HG02678 (cell line): ENCODE data around the gene CATSPERZ.
"Not testable (repeated sequence)": the region's sequence is repeated elsewhere in the genome, so short reads cannot be mapped to it uniquely, and the experiment has no call there.

Source experiments
- ATAC-seq: cut with Tn5 transposase; IDR thresholded peaks from one replicate; pipeline ENCODE4 v1.9.1; 2021; ENCODE audit warnings: mild to moderate bottlenecking, moderate library complexity; ENCODE audit not compliant: unreplicated experiment

The CATSPERZ gene

DNA sequence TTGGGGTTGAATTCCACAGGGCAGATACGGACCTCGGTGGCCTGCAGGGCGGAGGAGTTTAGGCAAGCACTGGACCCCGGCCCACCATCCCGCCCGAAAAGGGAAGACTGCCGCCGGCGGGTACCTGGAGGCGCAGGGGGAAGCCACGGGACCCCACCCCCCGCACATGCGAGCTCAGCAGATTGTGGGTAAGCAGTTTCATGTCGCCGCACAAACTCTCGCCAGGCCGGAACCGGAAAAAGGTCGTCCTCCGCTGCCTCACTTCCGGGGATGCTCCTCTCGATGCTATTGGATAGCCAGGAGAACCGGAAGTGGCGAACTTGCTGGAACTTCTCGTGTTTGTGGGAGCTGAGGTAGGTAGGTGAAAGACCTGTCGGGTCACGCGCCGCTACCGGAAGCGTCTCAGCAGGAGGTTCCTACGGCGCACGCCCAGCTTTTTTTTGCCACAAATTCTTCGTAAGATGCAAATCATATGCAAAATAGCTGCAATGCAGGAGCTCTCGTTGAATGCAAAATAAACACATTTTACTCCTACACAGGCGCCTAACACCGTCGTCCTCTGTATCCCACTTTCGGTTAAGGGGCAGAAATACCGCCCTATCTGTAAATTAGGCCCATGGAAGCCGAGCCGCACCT lies 17.3 kb downstream of the CATSPERZ start, which contains the start of gene TRMT112:
Gene TRMT112 (minus strand): TSS at position 235 of the 636 bp plus-strand sequence. CDS start 33 bp downstream, at position 202.
- ATAC-seq = peak; percentile 62

DNA sequence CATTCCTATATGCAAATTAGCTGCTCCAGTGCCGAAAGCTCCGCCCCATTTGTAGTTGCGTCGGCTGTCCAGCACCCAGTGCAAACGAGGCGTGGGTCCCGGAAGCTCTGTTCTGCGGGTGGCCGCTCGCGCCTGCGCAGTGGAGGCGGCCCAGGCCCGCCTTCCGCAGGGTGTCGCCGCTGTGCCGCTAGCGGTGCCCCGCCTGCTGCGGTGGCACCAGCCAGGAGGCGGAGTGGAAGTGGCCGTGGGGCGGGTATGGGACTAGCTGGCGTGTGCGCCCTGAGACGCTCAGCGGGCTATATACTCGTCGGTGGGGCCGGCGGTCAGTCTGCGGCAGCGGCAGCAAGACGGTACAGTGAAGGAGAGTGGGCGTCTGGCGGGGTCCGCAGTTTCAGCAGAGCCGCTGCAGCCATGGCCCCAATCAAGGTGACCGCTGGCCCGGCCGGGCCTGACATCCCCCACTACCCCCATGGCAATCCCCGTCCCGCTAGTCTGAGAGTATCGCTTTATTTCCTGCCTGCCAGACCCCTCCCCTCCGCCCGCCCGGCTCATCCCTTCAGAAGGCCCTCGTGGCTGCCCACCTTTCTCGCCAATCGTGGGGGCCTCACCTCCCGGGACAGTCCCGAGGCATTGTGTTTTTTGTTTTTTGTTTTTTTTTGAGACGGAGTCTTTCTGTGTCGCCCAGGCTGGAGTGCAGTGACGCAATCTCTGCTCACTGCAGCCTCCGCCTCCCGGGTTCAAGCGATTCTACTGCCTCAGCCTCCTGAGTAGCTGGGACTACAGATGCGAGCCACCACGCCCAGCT lies 18.0 kb downstream of the CATSPERZ start, which contains the start of gene PRDX5:
Gene PRDX5 (plus strand): TSS at position 161 of the 805 bp plus-strand sequence. CDS start 95 bp downstream, at position 256.
- peak; percentile 84 for ATAC-seq

DNA sequence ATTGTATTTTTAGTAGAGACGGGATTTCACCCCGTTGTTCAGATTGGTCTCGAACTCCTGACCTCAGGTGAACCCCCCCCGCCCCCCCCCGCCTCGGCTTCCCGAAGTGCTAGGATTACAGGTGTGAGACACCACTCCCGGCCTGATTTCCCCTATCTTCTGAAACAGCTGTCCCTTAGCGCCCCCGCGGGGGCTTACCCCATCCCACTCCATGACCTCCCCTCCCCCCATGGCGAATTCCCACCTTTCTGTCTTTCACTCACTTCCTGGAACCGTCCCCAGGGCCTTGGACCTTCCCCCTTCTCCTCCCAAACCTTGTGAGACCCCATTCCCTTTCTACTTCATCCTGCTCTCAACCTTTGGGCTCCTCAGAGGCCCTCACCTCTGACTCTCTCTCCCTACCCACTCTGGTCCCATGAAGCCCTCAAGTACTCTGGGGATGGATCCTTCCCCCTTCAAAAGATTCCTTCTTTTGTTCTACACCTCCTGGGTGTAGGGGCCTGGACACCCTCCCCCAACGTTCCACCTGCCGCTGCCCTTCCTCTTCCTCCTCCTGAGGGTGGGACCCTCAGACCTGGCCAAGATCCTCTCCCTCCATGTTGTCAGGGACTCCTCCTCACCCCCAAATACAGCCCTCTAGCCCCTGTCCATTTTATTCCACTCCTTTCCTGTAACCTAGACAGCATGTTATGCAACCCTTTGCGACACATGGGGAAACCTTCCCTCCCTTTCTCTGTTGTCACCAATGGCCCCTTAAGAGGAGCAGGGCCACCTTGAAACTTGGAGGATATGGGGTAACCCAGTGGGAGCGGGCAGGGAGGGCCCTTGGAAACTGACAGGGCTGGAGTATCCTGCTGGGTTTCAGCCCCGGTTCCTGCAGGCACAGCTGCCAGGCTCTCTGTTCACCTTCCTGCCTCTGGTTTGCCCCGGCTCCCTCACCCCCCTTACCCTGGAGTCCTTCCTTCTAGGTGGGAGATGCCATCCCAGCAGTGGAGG lies 18.9 kb downstream of the CATSPERZ start:
- ATAC-seq = no peak

DNA sequence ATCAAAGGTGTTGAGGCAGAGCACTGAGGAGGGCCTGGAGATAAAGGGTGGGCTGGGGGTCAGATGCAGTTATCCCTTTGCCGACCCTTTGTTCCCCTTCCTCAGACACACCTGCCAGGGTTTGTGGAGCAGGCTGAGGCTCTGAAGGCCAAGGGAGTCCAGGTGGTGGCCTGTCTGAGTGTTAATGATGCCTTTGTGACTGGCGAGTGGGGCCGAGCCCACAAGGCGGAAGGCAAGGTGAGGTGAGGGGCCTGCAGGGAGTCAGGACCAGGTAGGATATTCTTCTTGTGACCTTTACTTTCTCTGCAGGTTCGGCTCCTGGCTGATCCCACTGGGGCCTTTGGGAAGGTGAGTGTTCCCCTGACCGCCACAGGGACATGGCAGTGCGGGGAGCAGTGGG lies 20.4 kb downstream of the CATSPERZ start:
- no peak for ATAC-seq

DNA sequence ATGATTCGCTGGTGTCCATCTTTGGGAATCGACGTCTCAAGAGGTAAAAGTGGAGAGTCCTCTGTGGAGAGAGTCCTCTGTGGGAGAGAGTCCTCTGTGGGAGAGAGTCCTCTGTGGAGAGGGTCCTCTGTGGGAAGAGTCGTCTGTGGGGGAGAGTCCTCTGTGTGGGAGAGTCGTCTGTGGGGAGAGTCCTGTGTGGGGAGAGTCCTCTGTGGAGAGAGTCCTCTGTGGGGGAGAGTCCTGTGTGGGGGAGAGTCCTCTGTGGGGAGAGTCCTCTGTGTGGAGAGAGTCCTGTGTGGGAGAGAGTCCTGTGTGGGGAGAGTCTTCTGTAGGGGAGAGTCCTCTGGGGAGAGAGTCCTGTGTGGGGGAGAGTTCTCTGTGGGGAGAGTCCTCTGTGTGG lies 20.9 kb downstream of the CATSPERZ start:
- ATAC-seq = no peak

DNA sequence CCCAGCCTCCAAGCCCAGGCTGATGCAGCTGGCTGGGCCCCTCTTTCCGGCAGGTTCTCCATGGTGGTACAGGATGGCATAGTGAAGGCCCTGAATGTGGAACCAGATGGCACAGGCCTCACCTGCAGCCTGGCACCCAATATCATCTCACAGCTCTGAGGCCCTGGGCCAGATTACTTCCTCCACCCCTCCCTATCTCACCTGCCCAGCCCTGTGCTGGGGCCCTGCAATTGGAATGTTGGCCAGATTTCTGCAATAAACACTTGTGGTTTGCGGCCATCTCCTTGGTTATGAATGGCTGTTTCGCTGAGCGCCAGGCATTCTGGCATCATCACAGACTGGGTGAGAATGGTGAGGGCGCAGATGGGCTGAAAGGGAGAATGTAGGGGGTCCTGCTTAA lies 21.4 kb downstream of the CATSPERZ start:
- ATAC-seq = no peak

DNA sequence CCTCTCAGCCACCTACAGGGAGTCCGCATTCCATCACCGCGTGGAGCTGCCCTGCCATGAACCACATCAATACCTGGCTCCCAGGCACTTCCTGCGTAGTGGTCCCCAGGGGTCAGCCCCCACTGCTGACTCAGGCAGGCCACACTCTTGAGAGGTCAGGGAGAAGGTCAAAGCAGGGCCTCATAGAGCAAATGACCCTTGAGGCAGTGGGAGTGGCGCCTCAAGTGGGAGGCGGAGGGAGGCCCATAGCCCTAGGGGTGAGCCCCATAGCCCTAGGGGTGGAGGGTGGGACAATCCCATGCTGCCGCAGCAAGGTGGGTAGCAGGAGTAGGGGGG lies 22.7 kb downstream of the CATSPERZ start:
- ATAC-seq = no peak

DNA sequence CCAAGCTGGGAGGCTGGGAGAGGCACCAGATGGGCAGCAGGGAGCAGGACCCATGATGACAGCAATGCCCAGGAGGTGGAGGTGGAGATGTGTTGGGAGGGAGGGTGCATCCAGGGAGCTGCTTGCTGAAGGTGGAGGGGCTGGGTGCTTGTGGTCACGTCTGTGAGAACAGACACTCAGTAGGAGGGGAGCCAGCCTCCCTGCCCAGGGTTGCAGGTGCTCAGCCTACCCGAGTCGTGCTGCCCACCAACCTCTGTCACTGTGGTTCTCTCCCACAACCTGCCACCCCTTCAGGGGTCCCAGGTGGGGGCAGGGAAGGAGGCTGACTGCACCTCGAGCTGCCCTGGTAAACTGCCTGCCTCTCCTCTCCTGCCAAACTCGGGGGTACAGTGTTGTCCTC lies 23.2 kb downstream of the CATSPERZ start:
- ATAC-seq = no peak

DNA sequence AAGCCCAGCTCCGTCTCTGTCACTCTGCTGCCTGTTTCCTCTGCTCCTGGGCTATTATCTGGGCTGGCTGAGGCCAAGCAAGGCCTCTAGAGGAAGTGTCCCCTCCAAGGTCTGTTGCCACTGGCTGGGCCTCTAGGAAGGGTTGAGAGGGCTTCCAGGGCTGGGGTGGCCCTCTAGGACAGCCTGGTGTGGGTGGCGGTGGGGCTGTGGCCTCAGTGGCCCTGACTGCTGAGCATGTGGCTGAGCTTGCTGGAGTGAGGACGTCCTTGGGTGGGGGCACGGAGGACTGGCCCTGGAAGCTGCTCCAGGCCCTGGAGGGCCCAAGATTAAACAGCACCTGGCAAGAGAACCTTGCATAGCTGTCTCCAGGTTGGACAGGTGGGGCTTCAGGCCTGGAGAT lies 23.8 kb downstream of the CATSPERZ start:
- ATAC-seq = not testable (repeated sequence)

DNA sequence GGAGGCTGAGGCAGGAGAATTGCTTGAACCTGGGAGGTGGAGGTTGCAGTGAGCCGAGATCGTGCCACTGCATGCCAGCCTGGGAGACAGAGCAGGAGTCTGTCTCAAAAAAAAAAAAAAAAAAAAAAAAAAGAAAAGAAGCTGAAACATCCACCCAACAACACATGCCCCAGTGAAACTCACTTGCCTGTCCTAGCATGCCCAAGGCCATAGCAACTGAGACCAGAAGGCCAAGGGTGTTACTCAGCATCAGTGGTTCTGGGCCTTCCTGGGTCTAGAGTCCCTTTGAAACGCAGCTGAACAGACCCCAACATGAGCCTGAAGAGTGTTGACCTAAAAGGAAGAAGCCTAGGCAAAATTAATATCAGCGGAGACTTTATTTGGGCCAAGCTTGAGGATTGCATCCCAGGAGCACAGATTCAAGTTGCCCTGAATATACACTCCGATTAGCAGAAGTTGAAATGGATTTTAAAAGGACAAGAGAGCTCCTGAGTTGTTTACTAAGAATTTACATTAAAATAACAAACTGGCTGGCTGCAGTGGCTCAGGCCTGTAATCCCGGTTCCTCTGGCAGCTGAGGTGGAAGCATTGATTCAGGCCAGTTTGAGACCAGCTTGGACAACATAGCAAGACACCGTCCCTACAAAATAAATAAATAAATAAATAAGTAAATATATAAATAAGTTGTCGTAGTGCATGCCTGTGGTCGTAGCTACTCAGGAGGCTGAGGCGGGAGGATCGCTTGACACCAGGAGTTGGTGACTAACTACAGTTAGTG lies 24.7 kb downstream of the CATSPERZ start:
- no peak for ATAC-seq

DNA sequence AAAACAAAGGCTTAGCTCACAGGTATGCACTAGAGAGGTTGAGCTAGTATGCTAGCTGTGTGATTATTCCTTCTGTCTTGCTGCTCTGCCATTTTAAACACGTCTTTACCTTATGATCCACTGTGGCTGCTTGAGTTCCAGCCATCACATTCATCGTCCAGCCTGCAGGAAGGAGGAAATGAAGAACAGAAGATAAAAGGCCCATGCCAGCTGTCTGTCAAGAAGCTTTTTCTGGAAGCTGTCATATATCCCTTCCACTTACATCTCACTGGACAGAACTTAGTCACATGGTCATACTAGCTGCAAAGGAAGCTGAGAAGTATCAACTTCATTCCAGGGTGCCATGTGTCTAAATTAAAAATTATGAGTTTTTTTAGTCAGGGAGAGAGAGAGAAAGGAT lies 27.2 kb downstream of the CATSPERZ start:
- no peak for ATAC-seq

DNA sequence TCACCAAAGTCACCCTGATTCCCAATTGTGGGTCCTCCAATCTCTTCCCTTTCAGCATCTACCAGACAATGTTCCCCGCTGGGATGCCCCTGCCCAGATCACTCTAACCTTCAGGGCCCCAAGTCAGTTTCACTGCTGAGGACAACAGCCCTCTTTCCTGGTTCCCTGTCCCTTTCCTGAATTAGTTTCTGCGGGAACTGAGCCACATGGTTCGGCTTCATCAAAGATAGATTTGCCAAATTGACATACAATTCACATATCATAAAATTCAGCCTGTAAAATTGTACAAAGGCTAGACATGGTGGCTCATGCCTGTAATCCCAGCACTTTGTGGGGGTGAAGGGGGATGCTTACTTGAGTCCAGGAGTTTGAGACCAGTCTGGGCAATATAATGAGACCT lies 27.8 kb downstream of the CATSPERZ start:
- ATAC-seq = no peak

DNA sequence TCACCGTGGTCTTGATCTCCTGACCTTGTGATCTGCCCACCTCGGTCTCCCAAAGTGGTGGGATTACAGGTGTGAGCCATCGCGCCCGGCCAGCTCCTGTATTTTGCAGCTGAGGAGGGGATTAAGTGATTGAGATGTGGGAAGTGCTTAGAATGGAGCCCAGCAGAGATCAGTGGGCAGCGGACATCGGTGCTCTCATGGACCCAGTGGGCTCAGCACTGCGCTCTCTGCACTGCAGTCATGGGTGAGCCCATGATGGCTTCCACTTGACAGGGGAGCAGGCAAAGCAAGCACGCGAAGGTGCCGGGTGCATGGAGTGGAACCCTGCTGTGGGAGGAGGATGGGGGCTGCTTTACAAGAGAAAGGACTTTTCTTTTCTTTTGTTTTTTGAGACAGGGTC lies 30.7 kb downstream of the CATSPERZ start:
- no peak for ATAC-seq

DNA sequence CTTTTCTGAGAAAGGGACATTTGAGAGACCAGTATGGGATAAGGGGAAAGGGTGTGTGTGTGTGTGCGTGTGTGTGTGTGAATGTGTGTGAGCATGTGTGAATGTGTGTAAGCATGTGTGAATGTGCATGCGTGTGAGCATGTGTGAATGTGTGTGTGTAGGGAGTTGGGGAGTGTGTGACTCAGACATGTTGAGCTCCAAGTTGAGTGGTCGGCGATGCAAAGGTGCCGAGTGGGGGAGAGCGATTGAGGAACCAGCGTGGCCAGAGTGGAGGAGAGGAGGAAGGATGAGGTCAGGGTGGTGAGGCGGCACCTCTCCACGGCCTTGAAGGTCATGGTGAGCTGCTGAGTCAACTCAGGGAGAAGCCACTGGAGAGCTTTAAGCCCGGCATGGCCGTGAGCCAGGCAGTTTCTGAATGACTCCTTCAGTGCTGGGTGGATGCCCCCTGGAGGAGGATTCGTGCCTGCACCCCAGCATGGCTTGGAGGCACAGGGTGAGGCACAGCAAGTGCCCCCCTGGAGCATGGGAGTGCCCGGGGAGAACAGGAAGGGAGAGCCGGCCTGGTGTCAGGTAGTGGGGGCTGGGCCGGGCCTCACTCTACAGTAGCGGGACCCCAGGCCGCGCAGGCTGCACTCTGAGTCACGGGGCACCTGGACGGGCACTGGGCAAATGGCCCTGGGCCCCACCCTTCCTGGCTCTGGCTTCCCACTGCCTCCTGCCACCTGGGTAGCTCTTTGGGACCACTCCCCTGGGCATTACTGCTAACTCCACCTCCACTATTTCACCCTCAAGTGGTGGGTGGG lies 31.6 kb downstream of the CATSPERZ start:
- peak; percentile 52 for ATAC-seq

DNA sequence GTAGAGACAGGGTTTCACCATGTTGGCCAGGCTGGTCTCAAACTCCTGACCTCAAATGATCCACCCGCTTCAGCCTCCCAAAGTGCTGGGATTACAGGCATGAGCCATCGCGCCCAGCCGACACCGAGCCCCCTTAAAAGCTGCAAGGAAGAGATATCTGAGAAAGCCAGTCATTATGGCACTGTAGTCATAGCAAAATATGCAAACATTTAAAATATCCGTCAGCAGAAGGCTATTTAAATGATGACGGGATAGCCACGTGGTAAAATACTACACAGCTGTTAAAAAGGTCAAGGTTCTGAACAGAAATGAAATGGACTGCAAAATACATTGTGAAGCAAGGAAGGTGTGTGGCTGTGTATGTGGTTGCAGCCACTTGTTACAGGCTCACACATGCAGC lies 33.4 kb downstream of the CATSPERZ start:
- ATAC-seq = no peak

DNA sequence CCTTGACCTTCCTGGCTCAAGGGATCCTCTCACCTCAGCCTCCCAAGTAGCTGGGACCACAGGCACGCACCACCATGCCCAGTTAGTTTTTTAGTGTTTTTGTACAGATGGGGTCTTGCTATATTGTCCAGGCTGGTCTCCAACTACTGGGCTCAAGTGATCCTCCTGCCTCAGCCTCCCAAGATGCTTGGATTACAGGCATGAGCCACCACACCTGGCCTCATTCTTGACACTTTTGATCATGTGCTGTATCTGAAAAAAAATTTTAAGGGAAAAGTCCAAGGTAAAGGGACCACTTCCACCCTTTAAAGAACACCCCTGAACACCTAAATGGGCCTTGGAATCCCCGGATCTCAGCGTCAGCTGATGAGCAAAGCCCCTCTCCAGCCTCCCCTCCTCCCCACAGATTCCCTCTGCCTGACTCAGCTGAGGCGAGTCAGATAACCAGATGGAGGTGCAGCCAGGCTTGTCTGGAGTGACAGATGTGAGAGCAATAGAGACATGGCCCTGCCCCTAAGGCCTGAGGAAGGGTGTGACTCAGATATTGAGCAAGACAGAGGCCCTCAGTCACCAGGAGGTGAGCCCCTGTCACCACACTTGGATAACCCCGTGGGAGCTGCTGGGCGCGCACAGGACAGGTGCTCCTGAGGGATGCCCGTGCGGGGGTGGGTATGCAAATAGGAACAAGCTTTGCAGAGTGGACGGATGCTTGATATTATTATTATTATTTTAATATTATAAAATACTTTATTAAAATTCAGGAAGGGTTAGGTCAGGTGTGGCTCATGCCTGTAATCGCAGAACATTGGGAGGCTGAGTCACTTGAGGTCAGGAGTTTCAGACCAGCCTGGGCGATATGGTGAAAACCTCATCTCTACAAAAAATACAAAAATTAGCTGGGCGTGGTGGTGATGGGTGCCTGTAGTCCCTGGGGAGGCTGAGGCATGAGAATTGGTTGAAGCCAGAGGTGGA lies 34.9 kb downstream of the CATSPERZ start:
- ATAC-seq = peak; percentile 75

DNA sequence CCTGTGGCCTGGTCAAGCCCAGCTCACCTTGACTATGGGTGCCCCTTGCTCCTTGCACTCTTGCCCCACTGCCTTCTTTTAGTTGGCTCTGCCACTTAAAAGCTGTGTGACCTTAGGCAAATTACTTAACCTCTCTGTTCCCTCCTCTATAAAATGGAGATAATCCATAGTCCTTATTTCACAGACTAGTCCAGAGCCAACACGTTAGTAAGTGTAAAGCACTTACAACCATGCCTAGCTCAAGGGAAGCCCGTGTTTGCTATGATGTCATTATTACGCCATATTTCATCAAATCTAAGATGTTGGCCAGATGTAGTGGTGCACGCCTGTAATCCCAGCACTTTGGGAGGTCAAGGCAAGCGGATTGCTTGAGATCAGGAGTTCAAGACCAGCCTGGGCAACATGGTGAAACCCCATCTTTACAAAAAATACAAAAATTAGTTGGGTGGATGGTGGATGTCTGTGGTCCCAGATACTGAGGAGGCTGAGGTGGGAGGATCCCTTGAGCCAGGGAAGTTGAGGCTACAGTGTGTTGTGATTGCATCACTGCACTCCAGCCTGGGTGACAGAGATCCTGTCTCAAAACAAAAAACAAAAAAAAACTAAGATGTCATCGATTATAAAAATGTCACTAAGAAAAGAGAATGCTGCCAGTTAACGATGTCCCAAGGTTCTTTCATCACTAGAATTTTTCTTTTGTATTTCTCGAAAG lies 37.5 kb downstream of the CATSPERZ start:
- ATAC-seq = no peak

DNA sequence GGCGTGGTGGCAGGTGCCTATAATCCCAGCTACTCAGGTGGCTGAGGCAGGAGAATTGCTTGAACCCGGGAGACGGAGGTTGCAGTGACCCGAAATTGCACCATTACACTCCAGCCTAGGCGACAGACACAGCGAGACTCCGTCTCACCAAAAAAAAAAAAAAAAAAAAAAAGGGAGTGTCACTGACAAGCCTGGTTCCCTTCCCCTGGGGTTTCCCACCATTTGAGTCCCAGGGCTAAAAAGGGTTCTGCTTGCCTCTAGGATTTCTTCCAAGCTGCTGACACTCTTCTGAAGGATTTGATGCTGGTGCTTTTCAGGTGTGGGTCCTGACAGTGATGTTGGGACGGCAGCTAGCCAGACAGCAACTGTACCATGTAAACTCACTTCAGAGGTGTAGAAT lies 38.6 kb downstream of the CATSPERZ start:
- no peak for ATAC-seq
